OCI-LY7 (cell line): ENCODE data around the gene KCMF1.

ENCODE experiments used
- CTCF ChIP-seq: fragments of 200-600 bp; sonication (generic); conservative IDR thresholded peaks from 2 replicates; pipeline ENCODE4 v1.5.1; 2014; ENCODE audit warnings: mild to moderate bottlenecking, antibody characterized with exemption, low read length, moderate library complexity, mixed read lengths
- EZH2phosphoT487 ChIP-seq: fragments of 200-600 bp; sonication (generic); IDR thresholded peaks from 2 replicates; pipeline ENCODE4 v1.6.1; 2018; ENCODE audit warnings: low read depth, borderline replicate concordance, mild to moderate bottlenecking, mixed run types, antibody characterized with exemption, low read length, moderate library complexity, mixed read lengths

- TF ChIP-seq CTCF (no peak), EZH2phosphoT487 (no peak)
Observed at GRCh38 chr2:85033388-85033787, 62.4 kb downstream of the KCMF1 start.
